HG03342 (cell line): Measurements from ENCODE around the gene BLOC1S4.
"Not testable (repeated sequence)": the region's sequence is repeated elsewhere in the genome, so short reads cannot be mapped to it uniquely, and the experiment has no call there.

Experiments
- ATAC-seq: cut with Tn5 transposase; IDR thresholded peaks from one replicate; pipeline ENCODE4 v1.9.1; 2021; ENCODE audit warnings: mild to moderate bottlenecking, moderate library complexity; ENCODE audit not compliant: unreplicated experiment

The BLOC1S4 gene

GRCh38 chr4:6734165-6734786, 18.3 kb downstream of the BLOC1S4 start:
- ATAC-seq: no peak

DNA sequence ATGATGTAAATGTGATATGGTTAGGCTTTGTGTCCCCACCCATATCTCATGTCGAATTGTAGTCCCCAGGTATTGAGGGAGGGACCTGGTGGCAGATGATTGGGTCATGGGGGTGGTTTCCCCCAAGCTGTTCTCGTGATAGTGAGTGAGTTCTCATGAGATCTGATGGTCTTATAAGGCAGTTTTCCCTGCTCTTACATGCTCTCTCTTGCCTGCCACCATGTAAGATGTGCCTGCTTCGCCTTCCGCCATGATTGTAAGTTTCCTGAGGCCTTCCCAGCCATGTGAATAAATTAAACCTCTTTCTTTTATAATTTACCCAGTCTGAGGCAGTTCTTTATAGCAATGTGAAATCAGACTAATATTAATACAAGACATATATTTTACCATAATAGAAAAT, 23.9 kb downstream of the BLOC1S4 start:
- no peak for ATAC-seq

- no peak for ATAC-seq
These were observed 24.4 kb downstream of the BLOC1S4 start for GRCh38 chr4:6740347-6740746.

- ATAC-seq: no peak
These were observed 26.5 kb downstream of the BLOC1S4 start for GRCh38 chr4:6742507-6742906.

DNA sequence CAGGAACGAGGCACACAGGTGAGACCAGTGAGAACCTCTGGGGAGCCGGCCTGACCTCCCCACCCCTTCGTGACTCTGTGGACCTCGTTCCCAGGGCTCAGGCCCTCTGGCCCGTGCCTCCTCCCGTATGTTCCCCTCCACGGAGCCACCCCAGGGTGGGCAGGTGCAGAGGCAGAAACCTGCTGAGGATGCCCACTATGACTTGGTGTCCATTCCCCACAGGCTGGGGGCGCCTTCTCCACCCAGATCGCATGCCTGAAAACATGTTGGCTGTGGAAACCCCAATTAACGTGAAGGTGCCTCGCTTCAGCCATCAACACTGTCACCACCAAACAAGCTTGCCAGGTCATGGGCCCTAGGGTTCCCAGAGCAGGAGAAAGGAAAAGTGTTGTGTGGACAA, 27.0 kb downstream of the BLOC1S4 start:
- no peak for ATAC-seq

DNA sequence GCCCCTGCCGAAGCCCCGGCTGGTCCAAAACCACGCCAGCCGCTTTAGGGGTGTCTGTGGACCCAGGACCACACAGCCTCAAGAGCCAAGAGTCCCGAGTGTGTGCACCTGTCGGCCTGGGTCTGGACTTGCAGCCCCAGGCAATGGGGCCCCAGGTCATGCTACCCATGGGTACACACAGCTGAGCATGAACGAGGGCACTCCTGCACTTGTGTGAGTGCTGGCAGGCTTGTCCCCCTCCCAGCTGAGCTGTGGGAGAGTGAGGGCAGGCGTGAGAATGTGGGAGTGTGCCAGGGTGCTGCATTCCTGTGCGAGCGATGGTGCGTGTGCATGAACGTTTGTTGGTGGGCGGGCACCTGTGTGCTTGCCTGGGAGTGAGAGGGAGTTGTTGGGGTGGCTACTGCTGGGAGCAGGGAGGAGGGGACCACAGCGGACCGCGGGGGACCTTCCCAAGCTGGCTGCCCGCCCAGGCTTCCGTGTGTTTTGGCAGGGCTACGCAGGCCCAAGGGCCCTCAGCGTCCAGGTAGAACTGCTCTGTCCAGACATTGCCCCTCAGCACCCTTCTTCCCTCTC, 30.8 kb downstream of the BLOC1S4 start:
- ATAC-seq: no peak

DNA sequence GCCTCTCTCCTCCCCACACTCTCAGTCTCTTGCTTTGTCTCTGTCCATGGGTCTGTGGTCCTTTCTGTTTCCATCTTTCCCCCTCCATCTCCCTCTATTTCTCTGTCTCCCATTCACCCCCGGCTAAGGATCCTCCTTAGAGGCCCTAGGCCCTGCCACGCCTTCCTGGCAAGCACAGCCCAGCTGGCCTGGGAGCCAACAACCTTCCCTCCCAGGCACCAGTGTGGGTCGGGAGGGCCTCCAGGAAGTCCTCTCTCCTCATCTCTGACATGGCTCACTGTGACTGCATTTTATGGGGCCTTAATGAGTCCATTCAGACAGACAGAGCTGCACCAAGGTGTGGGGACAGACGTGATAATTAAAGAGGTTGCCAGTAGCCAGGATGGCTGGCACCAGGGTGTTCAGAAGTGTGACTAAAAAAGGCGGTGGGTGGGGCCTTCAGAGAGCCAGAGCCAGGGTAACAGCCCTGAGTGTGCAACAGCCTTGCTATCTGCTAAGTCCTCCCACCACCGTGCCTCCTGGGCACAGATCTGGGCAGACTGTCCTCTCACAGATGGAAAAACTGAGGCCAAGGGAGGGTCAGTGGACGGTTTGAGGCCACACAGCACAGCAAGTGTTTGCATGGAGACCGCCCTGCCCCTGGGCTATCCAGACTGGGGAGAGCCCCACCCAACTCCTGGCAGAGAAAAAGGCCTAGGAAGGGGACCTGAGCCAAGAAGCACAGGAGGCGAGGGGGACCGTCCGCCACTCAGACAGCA, 31.5 kb downstream of the BLOC1S4 start:
- ATAC-seq: no peak

GRCh38 chr4:6748286-6748685, 32.3 kb downstream of the BLOC1S4 start:
- ATAC-seq: no peak

DNA sequence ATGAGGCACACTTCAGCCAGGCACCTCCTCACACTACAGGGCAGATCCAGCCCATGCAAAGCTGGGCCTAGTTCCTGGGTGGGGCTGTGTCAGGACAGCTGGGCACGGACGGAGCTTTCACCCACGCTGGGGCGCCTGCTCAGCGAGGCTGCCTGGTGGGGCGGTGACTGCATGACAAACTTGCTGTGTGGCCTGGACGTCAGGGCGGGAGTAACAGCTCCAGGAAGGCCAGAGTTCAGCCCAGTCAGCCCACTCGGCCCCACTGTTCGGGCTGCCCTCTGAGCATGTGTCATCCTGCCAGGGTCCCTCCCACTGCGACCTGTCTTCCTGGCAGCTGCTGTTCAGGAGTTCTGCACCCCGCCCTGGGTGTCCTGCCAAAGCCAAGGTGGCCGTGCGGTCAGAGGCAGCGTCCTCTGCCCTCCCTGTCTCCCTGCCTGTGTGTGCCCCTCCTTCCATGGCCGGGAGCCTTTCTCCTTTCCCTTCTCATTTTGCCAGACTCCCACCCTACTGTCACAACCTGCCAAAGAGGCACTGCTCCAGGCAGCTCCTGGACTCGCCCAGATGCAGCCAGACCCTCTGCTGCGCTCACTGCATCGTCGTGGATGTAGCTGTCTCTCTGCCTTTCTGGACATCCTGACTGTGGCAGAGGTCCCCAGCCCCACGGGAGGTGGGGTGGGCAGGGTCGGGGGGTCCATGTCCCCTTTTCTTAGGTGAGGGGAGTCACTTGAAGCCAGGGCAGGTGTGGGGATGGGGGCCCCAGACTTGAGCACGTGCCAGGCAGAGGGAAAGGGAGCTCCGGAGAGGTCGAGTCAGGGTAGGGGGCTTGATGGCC, 33.6 kb downstream of the BLOC1S4 start:
- ATAC-seq: no peak

DNA sequence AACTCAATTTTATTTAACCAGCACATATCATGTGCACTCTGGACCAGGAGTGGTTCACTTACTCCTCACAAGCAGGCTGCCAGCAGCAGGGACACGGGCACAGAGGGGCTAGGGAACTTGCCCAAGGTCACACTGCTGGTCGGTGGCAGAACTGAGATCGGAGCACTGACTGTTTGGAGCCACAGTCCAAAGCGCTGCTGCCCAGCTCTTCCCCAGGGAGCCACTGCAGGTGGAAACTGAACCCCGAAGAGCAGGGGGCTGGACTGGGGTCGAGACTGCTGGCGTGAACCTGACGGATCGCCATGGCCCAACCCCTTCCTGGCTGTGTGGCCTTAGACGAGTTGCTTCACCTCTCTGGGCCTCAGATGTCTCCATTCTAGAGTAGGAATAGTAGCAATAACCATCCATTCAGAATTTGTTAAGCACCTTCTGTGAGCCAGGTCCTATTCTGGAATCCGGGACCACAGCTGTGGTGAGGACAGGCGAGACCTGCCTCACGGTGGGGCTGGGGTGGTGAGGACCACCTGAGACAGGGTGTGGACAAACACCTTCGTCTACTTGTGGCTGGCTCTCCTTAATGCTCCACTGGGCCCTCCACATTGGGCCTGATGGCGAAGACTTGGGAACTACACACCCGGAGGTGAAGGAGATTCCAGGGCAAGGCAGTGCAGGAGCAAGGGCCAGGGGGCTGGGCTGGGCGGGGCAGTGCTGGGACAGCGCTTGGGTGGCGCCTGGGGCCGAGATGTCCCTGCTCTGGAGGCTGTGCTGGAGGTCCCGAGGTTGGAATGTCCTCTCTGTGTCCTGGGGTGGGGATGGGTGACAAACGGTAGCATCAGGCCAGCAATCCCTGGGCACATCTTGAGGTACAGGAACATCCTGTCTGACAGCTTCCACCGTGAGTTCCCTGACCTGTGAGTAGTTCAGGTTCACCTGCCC, 34.6 kb downstream of the BLOC1S4 start:
- no peak for ATAC-seq

GRCh38 chr4:6751611-6752485, 35.9 kb downstream of the BLOC1S4 start:
- ATAC-seq: no peak

- ATAC-seq: no peak
These were observed 36.5 kb downstream of the BLOC1S4 start for GRCh38 chr4:6752486-6752829.

DNA sequence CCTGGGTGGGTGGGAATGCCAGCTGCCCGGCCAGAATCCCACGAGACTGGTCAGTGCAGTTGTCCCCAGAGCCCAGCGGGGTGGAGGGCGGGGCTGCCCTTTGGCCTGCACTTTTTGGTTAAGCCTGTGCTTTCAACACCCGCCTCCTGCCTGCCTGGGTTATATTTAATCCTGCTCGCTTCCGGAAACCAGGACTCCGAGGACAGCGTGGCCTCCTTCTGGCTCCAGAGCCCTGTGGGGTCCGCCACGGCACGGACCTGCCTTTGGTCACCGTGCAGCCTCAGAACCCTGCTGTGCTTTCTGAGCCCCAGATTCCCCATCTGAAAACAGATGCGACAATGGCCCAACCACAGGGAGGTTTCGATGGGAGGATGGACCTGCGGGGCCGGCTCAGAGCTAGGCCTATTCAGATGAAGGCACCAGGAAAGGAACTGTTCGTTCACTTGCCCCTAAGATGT, 37.2 kb downstream of the BLOC1S4 start:
- ATAC-seq: no peak

- ATAC-seq: no peak
These were observed 37.9 kb downstream of the BLOC1S4 start for GRCh38 chr4:6753891-6754290.

DNA sequence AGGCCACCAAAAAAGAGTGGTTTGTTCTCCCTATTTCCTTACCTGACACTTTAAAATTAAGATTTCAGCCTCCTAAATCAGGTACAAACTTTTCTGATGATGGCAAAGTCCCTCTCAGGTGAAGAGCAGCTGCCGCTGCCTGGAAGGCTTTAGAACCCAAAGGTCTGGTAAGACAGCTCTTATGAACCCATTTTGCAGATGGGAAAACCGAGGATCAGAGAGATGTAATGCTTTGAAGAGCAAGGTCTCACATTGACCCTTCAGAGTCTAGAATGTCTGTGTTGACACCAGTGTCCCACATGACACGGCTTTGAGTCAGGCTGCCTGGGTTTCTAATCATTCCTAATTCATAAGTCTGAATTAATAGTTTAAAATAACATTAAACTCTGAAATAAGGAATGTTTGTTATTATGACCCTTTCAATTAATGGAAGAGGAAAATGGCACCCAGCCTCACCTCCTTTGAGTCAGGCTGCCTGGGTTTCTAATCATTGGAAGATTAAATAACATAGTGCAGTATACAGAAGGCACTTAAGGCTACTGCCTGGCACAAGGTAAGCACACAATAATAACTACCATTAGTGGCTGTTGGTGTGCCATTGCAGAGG, 38.6 kb downstream of the BLOC1S4 start:
- no peak for ATAC-seq

- no peak for ATAC-seq
These were observed 39.2 kb downstream of the BLOC1S4 start for GRCh38 chr4:6755088-6755753.

- not testable (repeated sequence) for ATAC-seq
These were observed 40.4 kb downstream of the BLOC1S4 start for GRCh38 chr4:6756345-6756744.

DNA sequence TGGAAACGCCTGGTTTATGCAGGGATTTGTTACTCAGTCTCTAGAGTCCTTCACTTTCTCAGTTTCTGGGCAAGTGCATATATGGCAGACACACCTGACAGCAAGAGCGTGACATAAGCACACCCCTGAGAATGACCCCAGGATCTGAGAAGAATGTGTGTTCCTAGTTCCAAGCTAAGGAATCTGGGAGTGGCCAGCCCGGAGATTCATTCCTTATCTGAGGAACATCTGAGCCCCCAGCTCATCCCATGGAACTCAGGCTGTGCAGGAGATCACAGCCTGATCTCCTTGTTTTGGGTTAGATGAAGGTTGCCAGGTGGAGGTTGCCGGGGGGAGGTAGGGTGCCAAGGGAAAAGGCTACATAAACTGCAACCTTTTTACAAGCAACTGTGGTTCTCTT, 42.8 kb downstream of the BLOC1S4 start:
- no peak for ATAC-seq
